ENCODE measurements around the gene ADGRA1.

- TF ChIP-seq CTCF (IDR thresholded peaks at IDR 0.05; ENCODE audit: low read length), result no peak
- no peak for TF ChIP-seq EZH2 (optimal IDR thresholded peaks at IDR 0.05; ENCODE audit: low read depth, low read length)
- no peak for TF ChIP-seq EZH2phosphoT487 (IDR thresholded peaks at IDR 0.05; ENCODE audit: low read length)
These were observed 53.6 kb downstream of the ADGRA1 start for GRCh38 chr10:133141144-133141957.

Measured in MM.1S (cell line).